Thoracic aorta (tissue), 2 donors: ENCODE results near the gene LEO1. TPM values are rescaled to one million over a fixed set of nuclear protein-coding genes. Genes with fewer than 3 reads are reported as not detected.

Source experiments
- ATAC-seq: fragments of 150-250 bp; one replicate; pipeline ENCODE4 v1.8.0; 2017; ENCODE audit warnings: low read depth; ENCODE audit not compliant: insufficient number of reproducible peaks, low FRiP score
- DNase-seq: peaks from one replicate; pipeline ENCODE4 v3.0.0-alpha.2; 2020; ENCODE audit warnings: low spot score
- H3K27ac ChIP-seq, 2 donors: fragments of 200-600 bp; sonication (generic); 1 replicate in 1 of 2; 2 replicates in 1 of 2; pipeline ENCODE4 v1.5.1; 2016; ENCODE audit warnings: mild to moderate bottlenecking in 2 of 2, moderate library complexity in 2 of 2
- H3K27me3 ChIP-seq: fragments of 200-600 bp; sonication (generic); replicated peaks from 2 replicates; pipeline ENCODE4 v1.6.0; 2016; ENCODE audit warnings: mild to moderate bottlenecking; ENCODE audit not compliant: insufficient read depth
- H3K36me3 ChIP-seq: fragments of 200-600 bp; sonication (generic); one replicate; pipeline ENCODE4 v1.5.1; 2016
- H3K4me1 ChIP-seq, 2 donors: fragments of 200-600 bp; sonication (generic); 1 replicate in 1 of 2; 2 replicates in 1 of 2; pipeline versions ENCODE4 v1.5.1 to v1.6.0; 2016; ENCODE audit warnings: low read depth in 2 of 2, mild to moderate bottlenecking in 1 of 2; ENCODE audit not compliant: control insufficient read depth in 1 of 2
- H3K4me3 ChIP-seq: fragments of 200-600 bp; sonication (generic); 2 replicates; pipeline ENCODE4 v1.5.1; 2016; ENCODE audit warnings: mild to moderate bottlenecking
- H3K9me3 ChIP-seq: fragments of 200-600 bp; sonication (generic); 2 replicates; pipeline ENCODE4 v1.5.1; 2016
- CTCF ChIP-seq: fragments of 200-600 bp; sonication (generic); IDR thresholded peaks from one replicate; pipeline ENCODE4 v1.5.1; 2019; ENCODE audit warnings: antibody characterized with exemption
- total RNA-seq, 2 donors: library from RNA; depleted of rRNA; stranded (reverse); fragments of >200 nt; gene quantifications; one replicate each; pipeline versions ENCODE4 v1.1.0 to v1.2.3, GENCODE V29; 2016

The LEO1 gene
- total RNA-seq, 2 donors from 2014 or later: 10.8 to 12.7 TPM

GRCh38 chr15:51967583-51967982, 4.0 kb downstream of the LEO1 start:
- Histone ChIP-seq H3K27ac (no peak overlapping the region), H3K4me1 (peaks cover 7 to 8% of the 10 kb centered on the region in 2 donors), H3K4me3 (no peak overlapping the region), H3K36me3 (no peaks in the 10 kb centered on the region), H3K27me3 (no peaks in the 10 kb centered on the region), H3K9me3 (peaks cover 8% of the 10 kb centered on the region)
- TF ChIP-seq CTCF: no peak
- no peak for ATAC-seq
- DNase-seq: no peak

- no peak for DNase-seq
- peaks cover 4 to 7% of the 10 kb centered on the region in 2 donors for H3K4me1 ChIP-seq
- H3K27me3 ChIP-seq: no peaks in the 10 kb centered on the region
- TF ChIP-seq CTCF: no peak
- no peak overlapping the region for H3K27ac ChIP-seq
- no peak overlapping the region for H3K4me3 ChIP-seq
- H3K36me3 ChIP-seq: no peaks in the 10 kb centered on the region
- H3K9me3 ChIP-seq: peaks cover 8% of the 10 kb centered on the region
- ATAC-seq: no peak
Observed at GRCh38 chr15:51966192-51966591, 5.4 kb downstream of the LEO1 start.

GRCh38 chr15:51965691-51966090, 5.9 kb downstream of the LEO1 start:
- Histone ChIP-seq H3K4me1 (peaks cover 2 to 4% of the 10 kb centered on the region in 2 donors), H3K36me3 (no peaks in the 10 kb centered on the region), H3K4me3 (no peak overlapping the region), H3K27me3 (no peaks in the 10 kb centered on the region), H3K27ac (no peak overlapping the region), H3K9me3 (peaks cover 8% of the 10 kb centered on the region)
- DNase-seq (no peak), ATAC-seq (no peak)
- TF ChIP-seq CTCF: no peak

- no peaks in the 10 kb centered on the region for H3K27me3 ChIP-seq
- no peaks in the 10 kb centered on the region for H3K9me3 ChIP-seq
- no peak overlapping the region for H3K4me3 ChIP-seq
- ATAC-seq (no peak), DNase-seq (no peak)
- no peaks in the 10 kb centered on the region for H3K4me1 ChIP-seq
- peaks cover 33% of the 10 kb centered on the region for H3K36me3 ChIP-seq
- H3K27ac ChIP-seq: no peak overlapping the region
- no peak for TF ChIP-seq CTCF
Observed at GRCh38 chr15:51955504-51955903, 16.1 kb downstream of the LEO1 start.

- Histone ChIP-seq H3K4me1 (no peaks in the 10 kb centered on the region), H3K27ac (no peak overlapping the region), H3K9me3 (no peaks in the 10 kb centered on the region), H3K36me3 (peaks cover 41% of the 10 kb centered on the region), H3K4me3 (no peak overlapping the region), H3K27me3 (no peaks in the 10 kb centered on the region)
- no peak for ATAC-seq
- no peak for DNase-seq
- no peak for TF ChIP-seq CTCF
Observed at GRCh38 chr15:51952805-51953204, 18.8 kb downstream of the LEO1 start.
